B cell (primary cell): ENCODE data around the gene FZR1.

Experiments
- CTCF ChIP-seq: fragments of 200-600 bp; IDR thresholded peaks from one replicate; pipeline ENCODE4 v1.8.0; 2022; ENCODE audit warnings: antibody characterized with exemption, mild to moderate bottlenecking
- EZH2 ChIP-seq: IDR thresholded peaks from 2 replicates; pipeline ENCODE4 v1.6.1; 2012; ENCODE audit warnings: borderline replicate concordance, low read depth, mild to moderate bottlenecking, moderate library complexity, low read length; ENCODE audit not compliant: insufficient read depth, poor library complexity, severe bottlenecking

GRCh38 chr19:3554254-3555083 is 48.4 kb downstream of the FZR1 start:
- TF ChIP-seq CTCF = no peak
- no peak for TF ChIP-seq EZH2
